ENCODE results near the gene SH3PXD2A.

SH3PXD2A gene

DNA sequence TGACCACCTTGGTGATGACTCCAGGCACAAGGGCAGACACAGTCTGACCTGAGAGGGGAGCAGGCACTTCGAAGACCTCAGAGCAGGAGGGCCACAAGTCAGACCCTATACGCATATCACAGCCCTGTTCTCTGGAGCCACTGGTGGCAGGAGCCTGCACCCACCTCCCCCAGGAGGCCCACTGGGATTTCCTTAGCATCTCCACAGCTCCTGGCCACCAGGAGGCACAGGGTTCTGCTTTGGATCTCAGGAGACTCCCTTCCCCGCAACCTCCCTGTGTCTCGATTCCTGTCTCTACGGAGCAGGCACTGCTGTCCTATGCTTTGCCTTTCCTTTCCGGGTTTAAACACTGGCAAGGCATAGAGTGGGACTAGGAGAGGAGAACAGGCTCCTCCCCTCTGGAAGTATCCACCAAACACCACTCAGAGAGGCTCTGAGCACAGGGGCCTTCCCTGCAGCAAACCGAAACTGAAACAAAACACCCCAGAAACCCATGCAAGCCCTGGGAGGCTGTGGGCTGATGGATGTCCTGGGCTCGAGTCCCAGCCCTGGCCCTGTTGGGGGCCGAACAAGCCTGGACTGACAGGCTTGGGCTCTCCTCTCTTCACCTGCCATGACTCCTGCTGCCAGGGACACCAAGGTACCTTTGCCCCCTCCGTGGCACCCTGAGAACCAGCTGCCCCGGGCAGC lies 195.6 kb downstream of the SH3PXD2A start:
- DNase-seq, result no peak

DNA sequence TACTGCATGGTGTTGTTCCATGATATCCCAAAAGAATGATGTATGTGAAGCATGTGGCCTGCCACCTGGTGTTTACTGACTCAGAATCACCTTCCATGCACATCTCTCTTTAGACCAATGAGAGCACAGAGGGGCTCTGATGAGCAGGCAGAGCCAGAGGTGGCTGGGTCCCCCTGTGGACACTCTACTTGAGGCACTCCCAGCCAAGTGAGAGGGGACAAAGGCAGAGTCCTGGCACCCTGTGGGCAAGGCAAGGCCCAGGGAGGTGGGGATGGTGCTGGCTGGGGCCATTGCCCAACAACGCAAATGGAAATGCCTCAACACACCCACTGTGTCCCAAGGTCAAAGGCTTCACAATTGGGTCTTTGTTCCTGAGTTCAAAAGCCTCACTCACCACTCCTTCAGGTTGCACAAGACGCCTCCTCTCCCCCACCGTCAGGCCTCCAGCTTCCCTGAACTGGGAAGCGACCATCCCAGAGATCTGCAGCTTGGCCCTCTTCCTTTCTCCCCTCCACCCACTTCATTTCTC lies 197.3 kb downstream of the SH3PXD2A start:
- DNase-seq, result peak; percentile 87

DNA sequence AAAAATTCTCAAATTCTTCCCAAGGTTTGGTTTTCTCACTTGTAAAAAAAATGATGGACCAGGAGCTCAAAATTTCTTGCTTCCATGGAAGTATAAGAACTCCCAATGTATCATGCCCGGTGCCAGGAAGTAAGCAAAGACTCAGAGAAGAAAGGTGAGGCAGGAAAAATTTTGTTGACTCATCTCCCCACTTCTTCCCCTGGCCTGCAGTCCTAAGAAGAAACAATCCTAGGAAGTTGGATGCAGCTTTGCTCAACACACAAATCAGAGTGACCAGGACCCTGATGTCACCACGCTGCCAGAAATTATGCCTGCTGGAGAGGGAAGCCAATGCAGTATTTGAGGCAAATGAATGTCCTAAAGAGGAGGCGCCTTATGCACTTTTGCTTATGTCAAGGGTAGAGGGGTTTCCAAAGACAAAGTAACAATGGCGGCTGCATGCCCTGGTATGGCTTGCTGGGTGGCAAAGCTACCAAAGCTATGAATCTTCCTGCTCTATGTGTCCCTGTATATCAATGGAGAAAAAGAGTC lies 198.2 kb downstream of the SH3PXD2A start:
- DNase-seq, result no peak

DNA sequence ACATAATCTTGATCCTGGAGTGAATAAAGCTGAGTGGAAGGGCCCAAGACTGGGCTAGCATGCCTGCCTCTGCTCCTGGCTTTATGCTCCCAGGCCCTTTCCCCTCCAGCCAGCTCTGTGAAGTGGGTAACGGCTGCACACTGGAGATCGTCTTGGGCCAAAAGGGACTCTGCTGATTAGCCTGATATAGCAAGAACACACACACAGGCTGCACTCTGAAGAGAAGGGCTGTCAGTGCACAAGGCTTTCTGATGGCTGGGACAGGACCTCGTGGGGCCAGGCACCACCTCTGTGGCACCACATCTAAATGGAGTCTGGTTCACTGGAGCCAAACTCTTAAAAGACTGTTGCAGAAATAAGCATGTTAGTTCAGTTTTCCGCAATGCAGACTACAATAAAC lies 200.5 kb downstream of the SH3PXD2A start:
- DNase-seq, result no peak

DNA sequence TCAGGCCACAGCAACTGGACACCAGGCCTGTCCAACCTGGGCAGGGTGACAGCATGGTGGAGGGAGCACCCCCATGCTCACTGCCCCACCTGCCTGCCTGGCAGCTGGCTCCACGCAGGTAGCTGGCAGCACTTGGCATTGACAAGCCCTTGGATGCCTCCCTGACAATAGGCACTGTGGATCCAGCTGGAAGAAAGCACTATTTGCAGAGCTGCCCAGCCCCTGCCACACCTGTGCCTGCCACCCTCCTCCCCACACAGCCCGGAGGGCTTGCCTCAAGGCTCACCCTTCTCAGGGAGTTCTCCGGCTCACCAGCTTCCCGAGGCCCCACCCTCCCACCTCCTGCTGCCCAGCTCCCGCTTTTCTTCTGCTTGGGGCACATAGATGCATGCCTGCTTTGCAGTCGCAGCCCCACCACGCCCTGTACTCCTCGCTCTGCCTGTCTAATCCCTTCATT lies 201.8 kb downstream of the SH3PXD2A start:
- no peak for DNase-seq

DNA sequence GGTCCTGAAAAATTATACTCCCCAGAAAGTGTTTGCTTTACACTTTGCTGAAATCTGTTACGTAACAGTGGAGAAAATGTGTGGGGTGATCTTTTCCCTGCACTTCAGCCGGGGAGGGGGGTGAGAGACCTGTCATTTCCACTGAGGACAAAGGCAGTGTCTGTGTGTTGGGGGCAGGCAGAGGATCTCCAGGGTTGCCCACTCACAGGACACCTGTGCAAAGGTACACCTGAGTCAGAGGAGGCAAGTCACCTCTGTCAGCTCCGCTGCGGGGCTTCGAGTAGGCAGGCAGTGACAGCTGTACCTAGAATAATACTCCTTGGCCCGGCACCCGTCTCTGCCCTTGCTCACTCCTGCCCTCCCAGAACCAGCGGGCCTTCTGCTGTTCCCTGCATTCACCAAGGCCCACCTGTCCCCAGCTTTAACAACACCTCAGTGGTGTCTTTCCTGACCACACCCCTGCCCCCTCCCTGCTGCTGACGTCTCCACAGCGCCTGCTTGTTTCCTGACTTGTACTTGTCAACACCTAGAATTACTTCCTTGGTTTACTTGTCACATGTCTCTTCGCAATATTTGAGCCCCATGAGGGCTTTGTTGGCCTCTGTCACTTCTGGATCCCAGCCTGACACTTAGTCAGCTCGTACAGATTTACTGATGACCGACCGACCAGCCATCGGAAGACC lies 202.6 kb downstream of the SH3PXD2A start:
- DNase-seq, result no peak

DNA sequence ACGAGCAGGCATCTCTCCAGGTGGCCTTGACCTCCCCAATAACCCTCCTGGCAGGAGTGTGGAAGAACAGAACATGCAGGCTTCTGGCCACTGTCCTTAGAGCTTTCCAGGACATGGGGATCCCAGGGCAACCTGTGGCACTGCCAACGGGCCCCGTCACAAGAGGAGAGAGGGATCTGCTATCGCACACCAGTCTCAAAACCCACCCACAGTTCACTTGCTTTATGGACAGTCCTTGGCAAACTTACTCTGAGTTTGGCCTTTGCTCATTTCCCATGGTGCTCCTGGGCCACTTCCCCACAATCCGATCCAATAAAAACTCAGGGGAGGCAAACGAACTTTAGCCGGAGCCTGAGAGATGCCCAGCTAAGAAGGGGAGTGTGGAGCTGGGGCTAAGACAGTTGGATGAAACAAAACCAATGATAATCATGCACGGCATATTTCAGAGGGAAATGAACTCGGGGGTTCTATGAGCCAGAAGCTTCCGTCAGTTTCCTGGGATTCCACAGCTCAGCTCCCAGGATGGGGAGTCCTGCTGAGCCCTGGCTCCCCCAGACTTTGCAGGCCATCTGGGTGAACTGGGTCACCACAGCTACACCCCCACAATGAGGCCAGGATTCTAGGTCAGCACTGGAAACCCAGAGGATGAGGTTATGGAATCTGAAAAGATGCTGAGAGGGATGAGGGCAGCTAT lies 203.4 kb downstream of the SH3PXD2A start:
- DNase-seq, result no peak

DNA sequence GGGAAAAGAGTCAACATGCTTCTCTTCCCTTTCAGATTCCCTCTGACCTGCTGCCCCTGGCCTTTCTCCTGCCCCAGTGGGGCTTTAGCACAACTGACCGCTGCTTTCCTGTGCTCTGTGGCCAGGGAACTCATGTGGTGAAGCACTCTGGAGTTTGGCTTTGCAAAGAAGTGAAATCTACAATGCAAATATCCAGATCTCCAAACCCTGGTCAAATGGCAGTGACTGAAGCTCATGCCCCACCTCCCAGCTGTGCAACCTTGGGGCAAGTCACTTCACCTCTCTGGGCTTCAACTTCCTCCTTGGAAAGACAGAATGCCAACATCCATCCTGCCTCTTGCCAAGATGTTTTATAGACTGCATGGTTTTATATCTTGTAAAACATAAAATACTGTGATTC lies 204.0 kb downstream of the SH3PXD2A start:
- DNase-seq, result no peak

DNA sequence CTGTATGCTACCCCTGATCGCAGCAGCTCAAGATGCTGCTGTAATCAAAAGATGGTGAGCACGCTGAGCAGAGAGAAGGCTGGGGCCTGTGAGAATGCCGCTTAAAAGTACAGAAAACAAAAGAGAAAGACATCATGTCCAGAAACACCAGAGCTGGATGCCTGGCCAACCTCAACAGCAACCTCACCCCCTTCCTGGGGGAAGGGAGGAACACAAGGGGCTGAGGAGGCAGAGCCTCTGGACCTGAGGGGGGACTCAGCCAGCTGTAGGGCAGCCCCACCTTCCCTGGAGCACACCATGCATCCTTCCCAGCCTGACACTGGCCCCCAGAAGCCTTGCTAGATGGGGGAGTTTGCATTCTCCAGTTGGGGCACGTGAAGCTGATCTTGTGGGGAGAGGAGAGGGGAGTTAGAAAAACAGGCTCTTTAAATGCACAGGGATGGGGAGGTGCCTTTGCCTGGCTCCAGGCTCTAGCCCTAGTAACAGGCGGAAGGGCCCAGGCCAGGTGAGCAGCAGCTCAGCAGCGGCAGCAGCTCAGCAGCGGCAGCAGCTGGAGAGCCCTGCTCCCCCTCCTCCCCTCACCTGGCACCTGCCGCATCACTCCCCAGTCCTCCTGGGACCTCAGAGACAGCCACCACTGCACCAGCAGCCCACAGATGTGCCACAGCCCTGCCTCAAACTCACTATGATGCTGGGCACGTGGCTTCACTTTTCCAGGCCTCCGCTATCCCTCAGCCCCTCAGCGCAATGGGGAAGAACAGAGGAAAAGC lies 205.5 kb downstream of the SH3PXD2A start:
- DNase-seq, result no peak

DNA sequence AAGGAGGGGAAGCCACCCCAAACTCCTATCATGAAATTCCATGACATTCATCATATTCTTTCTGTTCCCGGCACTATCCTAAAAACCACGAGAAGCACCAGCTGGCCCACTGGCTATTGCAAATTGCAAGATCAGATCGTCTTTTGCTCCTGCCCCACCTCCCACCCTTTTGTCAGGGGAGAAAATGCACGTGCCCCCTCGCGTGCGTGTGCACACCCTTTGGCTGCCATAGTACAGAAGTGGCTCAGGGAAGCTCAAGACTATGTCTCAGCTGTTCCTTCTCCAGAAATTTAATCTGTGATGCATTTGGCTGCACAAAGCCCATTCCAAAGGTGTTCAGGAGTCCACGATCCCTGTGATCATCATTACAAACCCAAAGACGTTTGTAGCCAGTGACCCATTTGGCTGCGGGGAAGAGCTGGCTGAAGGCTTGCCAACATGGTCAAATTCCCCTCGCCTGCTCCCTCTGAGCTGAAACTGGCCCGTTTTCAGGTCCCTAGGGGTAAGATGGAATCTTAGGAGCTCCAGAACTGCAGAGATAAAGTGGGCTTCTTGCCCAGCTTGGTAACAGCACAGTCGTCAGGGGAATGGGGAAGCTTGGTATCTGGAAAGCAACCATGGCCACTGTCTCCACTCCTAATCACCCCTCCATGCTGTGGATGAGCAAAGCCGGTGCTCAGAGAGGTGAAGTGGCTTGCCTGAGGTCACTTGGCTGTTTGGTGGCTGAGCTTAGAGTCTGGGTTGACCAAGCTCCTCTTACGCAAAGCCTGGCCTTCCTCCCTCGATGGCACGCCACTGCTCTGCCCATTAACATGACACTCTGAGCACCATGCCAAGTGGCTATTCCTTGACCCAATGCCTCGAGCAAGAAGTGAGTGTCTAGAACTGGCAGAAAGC lies 206.5 kb downstream of the SH3PXD2A start:
- no peak for DNase-seq

DNA sequence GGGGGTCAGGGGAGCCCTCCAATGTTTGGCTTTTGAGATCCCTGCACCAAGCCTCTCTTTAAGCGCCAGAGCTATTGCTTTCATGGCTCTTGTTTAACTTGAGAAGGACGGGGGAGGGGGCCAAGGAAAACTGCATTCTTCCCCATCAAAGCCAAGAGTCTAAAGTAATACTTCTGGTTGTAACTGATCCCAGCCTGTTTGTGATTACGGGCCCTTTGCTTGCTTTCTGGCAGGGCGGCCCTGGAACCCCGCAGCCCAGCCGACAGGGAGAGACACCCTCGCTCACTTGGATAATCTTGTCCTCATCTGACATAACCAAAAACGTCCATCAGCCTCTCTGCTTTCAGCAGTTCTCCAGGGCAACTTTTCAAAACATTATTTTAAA lies 207.1 kb downstream of the SH3PXD2A start:
- no peak for DNase-seq

DNA sequence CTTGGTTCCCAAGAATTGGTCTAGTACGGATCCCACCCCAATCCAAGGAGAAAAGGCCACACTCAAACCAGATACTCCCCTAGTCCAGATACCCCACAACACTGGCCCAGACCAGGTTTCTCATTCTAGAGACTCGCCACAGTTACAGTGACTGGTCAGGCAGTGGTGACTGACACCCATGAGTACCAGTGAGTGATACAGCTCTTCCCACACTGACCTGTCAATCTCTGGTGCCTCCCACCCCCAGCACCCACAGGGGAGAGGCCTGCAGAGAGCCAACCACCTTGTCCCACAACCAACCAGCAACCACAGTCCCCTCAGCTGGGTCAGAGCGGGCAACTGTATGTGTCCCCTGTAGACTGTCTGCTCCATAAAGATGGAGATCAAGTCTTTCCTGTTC lies 209.1 kb downstream of the SH3PXD2A start:
- DNase-seq, result no peak

DNA sequence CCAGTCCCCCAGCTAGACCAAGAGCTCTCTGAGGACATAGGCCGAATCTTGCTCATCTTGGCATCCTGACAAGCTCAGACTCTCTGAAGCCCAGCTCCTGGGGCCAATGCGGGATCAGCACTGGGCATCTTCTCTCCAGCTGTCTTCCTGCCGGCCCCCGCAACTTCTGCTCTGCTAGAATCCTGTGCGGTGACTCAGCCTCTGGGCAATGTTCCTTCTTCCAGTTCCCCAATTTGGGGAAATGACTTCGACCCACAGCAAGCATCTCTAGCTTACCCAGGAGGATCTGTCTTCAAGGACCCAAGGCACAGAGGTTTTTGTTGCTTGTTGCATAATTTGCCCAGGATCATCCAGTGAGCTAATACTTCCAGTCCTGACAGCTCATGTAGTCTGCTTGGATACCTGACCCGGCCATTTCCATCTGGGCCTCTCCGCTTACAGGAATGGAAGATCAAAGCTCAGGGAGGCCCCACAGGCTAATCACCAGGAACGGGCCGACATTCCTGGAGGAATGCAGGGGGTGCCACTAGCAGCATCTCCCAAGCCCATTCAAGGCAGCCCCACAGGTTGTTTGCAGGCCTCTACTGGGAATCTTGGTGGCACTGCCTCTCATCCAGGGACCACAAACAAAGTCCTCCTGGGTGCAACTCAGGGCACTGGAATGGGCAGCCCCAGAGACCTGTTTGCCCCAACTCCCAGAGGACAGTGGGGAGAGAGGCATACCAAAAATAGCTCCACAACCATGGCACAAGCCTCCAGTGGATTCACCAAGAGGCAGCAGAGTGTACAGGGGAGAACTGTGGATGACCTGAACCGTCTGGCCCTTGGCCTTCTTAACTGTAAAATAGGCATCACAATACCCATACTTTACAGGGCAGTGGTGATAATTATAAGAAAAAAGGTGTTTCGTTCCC lies 210.0 kb downstream of the SH3PXD2A start:
- DNase-seq, result no peak

DNA sequence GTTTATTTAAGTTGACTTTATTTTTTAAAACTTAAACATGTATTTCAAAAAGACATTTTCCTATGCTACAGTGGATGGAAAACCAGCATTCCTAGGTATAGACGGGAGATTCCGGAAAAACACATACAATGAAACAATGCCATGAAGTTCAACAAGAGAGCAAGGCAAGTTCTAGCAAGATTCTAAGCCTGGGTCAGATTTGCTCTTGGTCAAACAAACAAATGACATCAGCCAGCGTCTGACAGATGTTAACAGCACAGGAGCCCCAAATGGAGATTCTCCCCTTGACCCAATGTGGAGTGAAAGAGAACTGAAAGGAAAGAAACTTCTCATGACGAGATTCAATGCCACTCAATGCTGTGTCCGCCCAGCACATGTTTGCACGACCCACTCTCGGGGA lies 212.0 kb downstream of the SH3PXD2A start:
- DNase-seq, result no peak

DNA sequence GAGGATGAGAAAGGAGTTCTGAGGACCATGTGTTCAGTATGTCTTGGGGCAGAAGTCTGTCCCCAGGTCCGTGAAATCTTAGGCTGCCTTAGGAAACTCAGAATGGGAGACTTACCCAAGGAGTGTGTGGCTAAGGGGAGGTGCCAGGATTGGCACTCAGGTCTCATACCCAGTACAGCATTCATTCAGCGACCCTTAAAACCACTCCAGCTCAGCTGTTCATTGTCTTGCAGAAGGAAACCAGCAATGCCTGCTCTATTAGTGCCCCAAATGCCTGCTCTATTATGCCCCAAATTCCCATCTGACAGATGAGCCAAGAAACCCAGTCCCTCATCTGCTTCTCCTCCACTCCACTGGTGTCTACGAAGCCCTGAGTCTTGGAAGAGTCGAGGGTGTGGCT lies 214.1 kb downstream of the SH3PXD2A start:
- DNase-seq, result peak; percentile 68

DNA sequence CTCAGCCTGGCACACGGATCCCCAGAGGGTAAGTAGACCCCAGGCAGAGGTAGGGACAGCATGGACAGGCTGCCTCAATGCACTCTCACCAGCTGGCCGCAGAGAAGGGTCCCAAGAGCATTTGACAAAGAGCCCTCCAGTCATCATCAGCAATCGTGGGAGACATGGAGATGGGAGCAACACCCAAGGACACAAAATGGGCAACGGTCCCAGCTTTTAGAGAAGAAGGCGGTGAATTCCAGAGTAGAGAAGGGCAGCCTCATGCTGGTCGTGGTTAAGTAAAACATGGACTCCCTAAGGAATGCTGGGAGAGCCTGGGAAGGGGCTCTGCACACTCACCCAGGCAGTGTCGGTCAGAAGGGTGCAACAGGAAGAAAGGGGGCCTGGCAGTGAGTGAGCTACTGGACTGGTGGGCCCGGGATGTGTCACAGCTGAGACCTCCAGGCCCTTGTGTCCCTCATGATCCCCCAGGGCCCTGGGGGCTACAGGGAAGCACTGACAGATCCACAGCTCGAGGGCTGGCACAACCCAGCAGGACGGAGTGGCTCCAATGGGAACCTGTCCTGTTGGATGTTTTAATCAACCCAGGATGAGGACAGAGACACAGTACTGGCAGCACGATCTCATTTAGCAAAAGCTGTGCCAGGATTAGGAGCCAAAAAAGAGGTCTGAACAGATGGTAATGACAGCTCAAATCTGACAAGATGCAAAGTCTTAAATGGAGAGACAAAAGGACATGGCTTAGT lies 214.8 kb downstream of the SH3PXD2A start:
- peak; percentile 81 for DNase-seq

DNA sequence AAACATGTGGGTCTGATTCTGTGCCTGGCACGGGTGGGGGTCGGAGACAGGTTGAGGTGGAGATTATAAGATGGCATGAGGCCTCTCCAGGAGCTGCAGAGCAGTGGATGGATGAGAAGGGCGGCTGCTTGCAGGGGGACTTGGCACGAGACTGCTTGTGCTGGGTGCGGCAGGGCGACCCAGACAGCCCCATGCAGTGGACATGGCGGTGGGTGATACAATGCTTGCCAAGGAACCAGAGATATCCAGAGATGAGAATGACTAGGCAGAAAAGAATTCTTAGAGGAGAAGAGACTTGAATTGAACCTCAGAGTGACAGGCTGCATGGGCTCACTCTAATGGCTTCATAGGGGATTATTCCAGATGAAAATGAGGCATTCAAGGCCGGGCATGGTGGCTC lies 216.4 kb downstream of the SH3PXD2A start:
- DNase-seq, result peak; percentile 13

DNA sequence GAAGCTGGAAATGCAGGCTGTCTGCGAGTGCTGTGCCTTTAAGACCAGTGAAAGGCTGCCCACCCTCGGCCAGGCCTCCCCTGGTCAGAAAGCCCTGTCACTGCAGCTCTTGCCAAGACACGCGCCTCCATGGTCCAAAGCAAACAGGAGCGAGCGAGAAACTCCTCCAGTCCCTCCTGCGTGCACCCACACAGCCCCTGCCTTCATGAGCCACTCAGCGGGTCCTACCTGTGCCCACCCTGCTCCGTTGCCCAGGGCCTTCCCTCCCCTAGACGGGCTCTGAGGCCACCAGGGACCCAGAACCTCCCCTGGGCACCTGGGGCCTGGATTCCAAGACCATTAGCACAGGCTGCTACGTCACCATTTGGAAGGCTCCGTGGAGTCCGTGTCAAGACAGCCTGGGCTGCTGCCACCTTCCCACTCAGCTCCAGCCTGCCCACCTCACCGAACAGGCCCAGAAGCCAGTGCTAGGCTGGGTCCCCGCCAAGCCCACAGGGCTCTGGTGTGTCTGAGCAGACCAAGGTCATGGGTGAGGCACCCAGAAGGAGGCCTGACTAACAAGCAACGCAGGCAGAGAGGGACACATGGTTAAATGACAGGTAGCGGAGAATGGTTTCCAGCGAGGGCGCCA lies 217.3 kb downstream of the SH3PXD2A start:
- no peak for DNase-seq

DNA sequence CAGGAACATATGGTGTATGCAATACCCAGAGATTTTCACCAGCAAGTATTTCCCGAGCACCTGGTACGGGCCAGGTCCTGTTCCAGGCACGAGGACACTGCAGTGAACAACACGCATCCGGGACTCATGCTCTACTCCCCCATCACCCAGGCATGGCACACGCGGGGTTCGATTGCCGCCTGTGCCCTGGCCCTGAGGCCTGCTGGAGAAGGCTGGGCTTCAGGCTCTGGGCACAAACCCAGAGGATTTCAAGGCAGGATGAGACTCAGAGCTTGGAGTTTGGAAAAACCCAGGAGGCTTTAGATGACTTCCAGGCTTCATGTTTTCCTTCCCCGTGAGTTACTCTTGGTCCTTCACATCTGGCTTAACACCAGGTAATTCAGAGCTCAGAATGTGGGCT lies 218.4 kb downstream of the SH3PXD2A start:
- no peak for DNase-seq

All from NCI-H82 (cell line).